Measurements from ENCODE around the gene PLAGL1. TPM values are rescaled to one million over a fixed set of nuclear protein-coding genes. Genes with fewer than 3 reads are reported as not detected.

PLAGL1 gene
- total RNA-seq, 1 donor from 2014 or later, result 29.7 TPM

- no peaks in the 10 kb centered on the region for H3K9me3 Mint-ChIP-seq
- no peak overlapping the region for H3K27ac Mint-ChIP-seq (ENCODE audit: unreplicated experiment)
- peak overlapping the region; percentile 7 for H3K4me3 Mint-ChIP-seq
- H3K4me1 Mint-ChIP-seq, result peaks cover 51% of the 10 kb centered on the region
- TF ChIP-seq, protein P1, sequence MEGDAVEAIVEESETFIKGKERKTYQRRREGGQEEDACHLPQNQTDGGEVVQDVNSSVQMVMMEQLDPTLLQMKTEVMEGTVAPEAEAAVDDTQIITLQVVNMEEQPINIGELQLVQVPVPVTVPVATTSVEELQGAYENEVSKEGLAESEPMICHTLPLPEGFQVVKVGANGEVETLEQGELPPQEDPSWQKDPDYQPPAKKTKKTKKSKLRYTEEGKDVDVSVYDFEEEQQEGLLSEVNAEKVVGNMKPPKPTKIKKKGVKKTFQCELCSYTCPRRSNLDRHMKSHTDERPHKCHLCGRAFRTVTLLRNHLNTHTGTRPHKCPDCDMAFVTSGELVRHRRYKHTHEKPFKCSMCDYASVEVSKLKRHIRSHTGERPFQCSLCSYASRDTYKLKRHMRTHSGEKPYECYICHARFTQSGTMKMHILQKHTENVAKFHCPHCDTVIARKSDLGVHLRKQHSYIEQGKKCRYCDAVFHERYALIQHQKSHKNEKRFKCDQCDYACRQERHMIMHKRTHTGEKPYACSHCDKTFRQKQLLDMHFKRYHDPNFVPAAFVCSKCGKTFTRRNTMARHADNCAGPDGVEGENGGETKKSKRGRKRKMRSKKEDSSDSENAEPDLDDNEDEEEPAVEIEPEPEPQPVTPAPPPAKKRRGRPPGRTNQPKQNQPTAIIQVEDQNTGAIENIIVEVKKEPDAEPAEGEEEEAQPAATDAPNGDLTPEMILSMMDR (conservative IDR thresholded peaks at IDR 0.05), result no peak
- no peak for DNase-seq (ENCODE audit: low read depth, low spot score)
- H3K27me3 Mint-ChIP-seq (ENCODE audit: low read depth), result peaks cover 33% of the 10 kb centered on the region
- no peaks in the 10 kb centered on the region for H3K36me3 Mint-ChIP-seq (ENCODE audit: low read depth)
Observed at GRCh38 chr6:143957679-143958274, 50.3 kb downstream of the PLAGL1 start.

GRCh38 chr6:143955971-143956370 lies 52.1 kb downstream of the PLAGL1 start:
- H3K4me3 Mint-ChIP-seq, result no peak overlapping the region
- H3K9me3 Mint-ChIP-seq, result no peaks in the 10 kb centered on the region
- H3K27me3 Mint-ChIP-seq (ENCODE audit: low read depth), result peaks cover 24% of the 10 kb centered on the region
- peaks cover 38% of the 10 kb centered on the region for H3K4me1 Mint-ChIP-seq
- TF ChIP-seq, protein P1 (conservative IDR thresholded peaks at IDR 0.05), result no peak
- H3K27ac Mint-ChIP-seq (ENCODE audit: unreplicated experiment), result no peak overlapping the region
- H3K36me3 Mint-ChIP-seq (ENCODE audit: low read depth), result no peaks in the 10 kb centered on the region
- no peak for DNase-seq (ENCODE audit: low read depth, low spot score)

DNA sequence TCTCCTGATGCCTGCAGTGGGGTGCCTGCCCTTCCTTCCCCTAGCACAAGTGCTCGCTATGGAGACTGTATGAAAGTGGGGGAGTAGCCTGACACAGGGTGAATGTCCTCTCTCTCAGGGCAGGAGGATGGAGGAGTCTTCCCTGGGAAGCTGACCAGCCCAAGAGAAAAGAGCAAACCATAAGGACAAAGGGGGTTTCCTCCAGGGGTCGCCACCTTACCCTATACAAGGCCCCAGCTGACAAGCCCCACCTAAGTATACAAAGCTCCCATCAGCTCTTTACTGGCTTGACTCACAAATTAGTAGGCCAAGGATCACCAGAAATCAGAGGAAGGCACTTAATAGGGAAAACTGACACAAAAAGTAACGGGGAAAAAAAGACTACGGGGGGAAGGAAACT lies 54.1 kb downstream of the PLAGL1 start:
- DNase-seq (ENCODE audit: low read depth, low spot score), result no peak
- Mint-ChIP-seq H3K27me3 (ENCODE audit: low read depth) (peaks cover 8% of the 10 kb centered on the region), H3K4me3 (no peak overlapping the region), H3K36me3 (ENCODE audit: low read depth) (no peaks in the 10 kb centered on the region), H3K9me3 (no peaks in the 10 kb centered on the region), H3K4me1 (peaks cover 18% of the 10 kb centered on the region), H3K27ac (ENCODE audit: unreplicated experiment) (no peak overlapping the region)
- TF ChIP-seq, protein P1 (conservative IDR thresholded peaks at IDR 0.05), result no peak

- TF ChIP-seq, protein P1 (conservative IDR thresholded peaks at IDR 0.05), result no peak
- H3K9me3 Mint-ChIP-seq, result no peaks in the 10 kb centered on the region
- no peak for DNase-seq (ENCODE audit: low read depth, low spot score)
- H3K4me1 Mint-ChIP-seq, result peaks cover 10% of the 10 kb centered on the region
- peaks cover 3% of the 10 kb centered on the region for H3K36me3 Mint-ChIP-seq (ENCODE audit: low read depth)
- H3K27ac Mint-ChIP-seq (ENCODE audit: unreplicated experiment), result no peak overlapping the region
- peaks cover 6% of the 10 kb centered on the region for H3K27me3 Mint-ChIP-seq (ENCODE audit: low read depth)
- H3K4me3 Mint-ChIP-seq, result no peak overlapping the region
Observed at GRCh38 chr6:143952947-143953701, 54.9 kb downstream of the PLAGL1 start.

- Mint-ChIP-seq H3K27me3 (ENCODE audit: low read depth) (no peaks in the 10 kb centered on the region), H3K4me1 (peaks cover 1% of the 10 kb centered on the region), H3K4me3 (no peak overlapping the region), H3K9me3 (no peaks in the 10 kb centered on the region), H3K36me3 (ENCODE audit: low read depth) (peaks cover 7% of the 10 kb centered on the region), H3K27ac (ENCODE audit: unreplicated experiment) (no peak overlapping the region)
- TF ChIP-seq, protein P1 (conservative IDR thresholded peaks at IDR 0.05), result no peak
- DNase-seq (ENCODE audit: low read depth, low spot score), result no peak
Observed at GRCh38 chr6:143952060-143952778, 55.8 kb downstream of the PLAGL1 start.
